SK-N-SH (cell line): ENCODE measurements around the gene PLPP2. TPM values are rescaled to one million over a fixed set of nuclear protein-coding genes. Genes with fewer than 3 reads are reported as not detected.

ENCODE experiments used
- CTCF ChIA-PET: fragments of 300-600, 350-600 bp; formaldehyde crosslinking; extraction: SDS; loops from one replicate; lab custom pipeline; 2021; lab: Yijun Ruan, JAX
- POLR2A ChIA-PET: fragments of 350-600 bp; sonication (Branson Sonifier 250); formaldehyde crosslinking; extraction: SDS; loops from one replicate; lab custom pipeline; 2020; ENCODE audit warnings: antibody characterized with exemption, inconsistent platforms; lab: Yijun Ruan, JAX
- DNase-seq: peaks from one replicate; pipeline ENCODE4 v3.0.0; 2012
- H2AFZ ChIP-seq: fragments of 200-600 bp; sonication (generic); 2 replicates; pipeline ENCODE4 v1.8.1; 2016; ENCODE audit warnings: antibody characterized with exemption, mild to moderate bottlenecking, low read depth
- H3F3A ChIP-seq: fragments of 200-600 bp; sonication (generic); replicated peaks from 2 replicates; pipeline ENCODE3; 2016; ENCODE audit warnings: antibody characterized with exemption, mild to moderate bottlenecking; ENCODE audit not compliant: insufficient read depth
- H3K27ac ChIP-seq, 2 experiments: fragments of 200-500 bp in 1 of 2; fragments of 200-600 bp in 1 of 2; sonication (Bioruptor generic) in 1 of 2; sonication (generic), shearing (Covaris generic) in 1 of 2; 2 replicates each; pipeline versions ENCODE4 v1.5.1 to v1.6.1; 2014 to 2016; ENCODE audit warnings: low read depth in 2 of 2, inconsistent platforms in 1 of 2, low read length in 1 of 2, mild to moderate bottlenecking in 1 of 2, mixed read lengths in 1 of 2
- H3K27me3 ChIP-seq: fragments of 200-600 bp; sonication (generic), shearing (Covaris generic); 2 replicates; pipeline ENCODE4 v1.6.1; 2016; ENCODE audit warnings: mixed run types; ENCODE audit not compliant: insufficient read depth
- H3K36me3 ChIP-seq, 2 experiments: fragments of 200-500 bp in 1 of 2; fragments of 200-600 bp in 1 of 2; sonication (Bioruptor generic) in 1 of 2; sonication (generic) in 1 of 2; replicated peaks in 1 of 2; 2 replicates each; pipeline versions ENCODE3 to v1.5.1; 2014 to 2016; ENCODE audit warnings: low read length in 1 of 2, mild to moderate bottlenecking in 1 of 2; ENCODE audit not compliant: insufficient read depth in 2 of 2, control insufficient read depth in 1 of 2
- H3K4me1 ChIP-seq, 2 experiments: fragments of 200-500 bp in 1 of 2; fragments of 200-600 bp in 1 of 2; sonication (Bioruptor generic) in 1 of 2; sonication (generic), shearing (Covaris generic) in 1 of 2; 2 replicates each; pipeline versions ENCODE4 v1.5.1 to v1.6.1; 2014 to 2016; ENCODE audit warnings: low read depth in 1 of 2, low read length in 1 of 2, mixed run types in 1 of 2; ENCODE audit not compliant: insufficient read depth in 2 of 2, control insufficient read depth in 1 of 2
- H3K4me2 ChIP-seq: fragments of 200-600 bp; sonication (generic), shearing (Covaris generic); 2 replicates; pipeline ENCODE4 v1.6.1; 2017; ENCODE audit warnings: mixed run types
- H3K4me3 ChIP-seq, 2 experiments: fragments of 200-500 bp in 1 of 2; fragments of 200-600 bp in 1 of 2; sonication (Bioruptor generic) in 1 of 2; sonication (generic), shearing (Covaris generic) in 1 of 2; 2 replicates each; pipeline versions ENCODE4 v1.5.1 to v1.8.1; 2014 to 2016; ENCODE audit warnings: low read depth in 2 of 2, inconsistent platforms in 1 of 2, low read length in 1 of 2, mild to moderate bottlenecking in 1 of 2, mixed read lengths in 1 of 2, moderate library complexity in 1 of 2
- H3K79me2 ChIP-seq: fragments of 200-600 bp; sonication (generic); 2 replicates; pipeline ENCODE4 v1.8.1; 2017; ENCODE audit warnings: mild to moderate bottlenecking; ENCODE audit not compliant: insufficient read depth
- H3K9ac ChIP-seq: fragments of 200-600 bp; sonication (generic); 2 replicates; pipeline ENCODE4 v1.6.1; 2017; ENCODE audit warnings: mixed run types
- H3K9me2 ChIP-seq: fragments of 200-600 bp; sonication (generic); 2 replicates; pipeline ENCODE4 v1.6.1; 2017; ENCODE audit warnings: mixed run types
- H3K9me3 ChIP-seq: fragments of 200-600 bp; sonication (generic); 2 replicates; pipeline ENCODE4 v1.6.1; 2017; ENCODE audit warnings: mixed run types, mild to moderate bottlenecking, moderate library complexity
- H4K20me1 ChIP-seq: fragments of 200-600 bp; sonication (generic); 2 replicates; pipeline ENCODE4 v1.6.1; 2017; ENCODE audit warnings: mild to moderate bottlenecking, mixed run types; ENCODE audit not compliant: insufficient read depth
- CHD2 ChIP-seq: fragments of 150-350 bp; IDR thresholded peaks from 2 replicates; pipeline ENCODE4 v1.6.1; 2018; ENCODE audit warnings: low read length; ENCODE audit not compliant: partially characterized antibody
- FOSL2 ChIP-seq: IDR thresholded peaks from 2 replicates; pipeline ENCODE4 v1.4.0; 2012; ENCODE audit warnings: low read depth, mild to moderate bottlenecking, moderate library complexity, borderline replicate concordance
- GABPA ChIP-seq: IDR thresholded peaks from 2 replicates; pipeline ENCODE4 v1.4.0; 2012; ENCODE audit warnings: low read depth, mild to moderate bottlenecking
- MAX ChIP-seq: IDR thresholded peaks from 2 replicates; pipeline ENCODE4 v1.4.0; 2012; ENCODE audit warnings: low read depth
- MXI1 ChIP-seq: IDR thresholded peaks from 2 replicates; pipeline ENCODE4 v1.6.1; 2012; ENCODE audit warnings: mild to moderate bottlenecking, low read depth, low read length, improper control_type of control experiment
- NFIC ChIP-seq: IDR thresholded peaks from 2 replicates; pipeline ENCODE4 v1.4.0; 2012; ENCODE audit warnings: borderline replicate concordance
- NRF1 ChIP-seq: IDR thresholded peaks from 2 replicates; pipeline ENCODE4 v1.6.1; 2012; ENCODE audit warnings: low read depth, mild to moderate bottlenecking, low read length
- POLR2AphosphoS5 ChIP-seq: IDR thresholded peaks from 2 replicates; pipeline ENCODE4 v1.6.1; 2012; ENCODE audit warnings: low read depth, low read length
- RCOR1 ChIP-seq: fragments of 150-350 bp; IDR thresholded peaks from 2 replicates; pipeline ENCODE4 v1.6.1; 2017; ENCODE audit warnings: antibody characterized with exemption, low read length
- REST ChIP-seq: IDR thresholded peaks from 2 replicates; pipeline ENCODE4 v1.6.1; 2012; ENCODE audit warnings: mild to moderate bottlenecking, low read depth, low read length, moderate library complexity
- RFX5 ChIP-seq: IDR thresholded peaks from 2 replicates; pipeline ENCODE4 v1.6.1; 2012; ENCODE audit warnings: mild to moderate bottlenecking, improper control_type of control experiment, low read length
- RXRA ChIP-seq: IDR thresholded peaks from 2 replicates; pipeline ENCODE4 v1.4.0; 2012; ENCODE audit warnings: low read depth, mild to moderate bottlenecking, borderline replicate concordance
- TCF12 ChIP-seq: IDR thresholded peaks from 2 replicates; pipeline ENCODE4 v1.4.0; 2012
- TEAD4 ChIP-seq: IDR thresholded peaks from 2 replicates; pipeline ENCODE4 v1.4.0; 2012; ENCODE audit warnings: mild to moderate bottlenecking, borderline replicate concordance; ENCODE audit not compliant: insufficient read depth
- USF1 ChIP-seq: IDR thresholded peaks from 2 replicates; pipeline ENCODE4 v1.4.0; 2012; ENCODE audit warnings: low read depth, borderline replicate concordance
- YY1 ChIP-seq: IDR thresholded peaks from 2 replicates; pipeline ENCODE4 v1.4.0; 2012; ENCODE audit warnings: low read depth, mild to moderate bottlenecking
- WGBS: methylation state at CpG from one replicate; pipeline ENCODE4 v1.1.6; 2017; ENCODE audit warnings: low lambda C conversion rate; 5-methylcytosine and 5-hydroxymethylcytosine counted together
- polyA plus RNA-seq, 3 experiments: library from polyadenylated mRNA; depleted of rRNA; stranded (reverse); fragments of >200 nt; gene quantifications; 2 replicates each; pipeline ENCODE4 v1.2.3, GENCODE V29; 2012

The PLPP2 gene
- polyA plus RNA-seq, 1 of the 3 experiments (the other 2 are of a cell fraction), result 33.6 TPM

- CTCF ChIA-PET, result no interaction called here
- WGBS, result 91% methylated on average over 8 of the region's 8 CpGs
- Histone ChIP-seq H3K36me3 (peaks cover 25 to 36% of the 10 kb centered on the region in 2 experiments), H3K4me1 (no peaks in the 10 kb centered on the region), H3K27me3 (no peaks in the 10 kb centered on the region), H4K20me1 (peaks cover 3% of the 10 kb centered on the region; the same call in 1 of the 2 replicates), H3K9me3 (no peaks in the 10 kb centered on the region)
- TF ChIP-seq CHD2 (no peak), TEAD4 (no peak), POLR2AphosphoS5 (no peak), TCF12 (no peak), RCOR1 (no peak), MAX (no peak), USF1 (no peak), RXRA (no peak), FOSL2 (no peak), YY1 (no peak), GABPA (no peak), MXI1 (no peak), NFIC (no peak), RFX5 (no peak), REST (no peak), NRF1 (no peak)
- TF ChIP-seq, all 33 proteins: peak for 0
- no peaks in the 10 kb centered on the region for H3K9me2 ChIP-seq
- no peak overlapping the region for H3K9ac ChIP-seq
- H3K79me2 ChIP-seq, result peaks cover 38% of the 10 kb centered on the region
- POLR2A ChIA-PET, result no interaction called here
- no peak overlapping the region for H3K4me3 ChIP-seq
- no peaks in the 10 kb centered on the region for H3F3A ChIP-seq
- DNase-seq, result no peak
- H3K4me2 ChIP-seq, result no peak overlapping the region
- no peak overlapping the region for H3K27ac ChIP-seq
- no peak overlapping the region for H2AFZ ChIP-seq
Observed at GRCh38 chr19:315811-316210, 24.6 kb upstream of the PLPP2 start.
